Stimulated activated CD8-positive, alpha-beta memory T cell treated with anti-CD3 and anti-CD28 coated beads, Interleukin-2, amount 100 ng/mL, for 48 hours (primary cell): Measurements from ENCODE around the gene SLC25A1.

Experiments used
- DNase-seq, 2 donors: peaks; one replicate each; pipeline ENCODE4 v3.0.0-alpha.2; 2020; ENCODE audit warnings: low read depth in 2 of 2

Gene SLC25A1

GRCh38 chr22:19178657-19179496 is at the start of gene SLC25A1:
Gene SLC25A1, minus strand, starts transcription at chr22:19178736. Its CDS starts 63 bp downstream, at chr22:19178673.
- DNase-seq, result peak; percentile 91 to 93

GRCh38 chr22:19228179-19228578 is 49.6 kb upstream of the SLC25A1 start:
- no peak for DNase-seq

- no peak for DNase-seq
Observed at GRCh38 chr22:19226428-19226827, 47.9 kb upstream of the SLC25A1 start.

GRCh38 chr22:19225560-19225959 is 47.0 kb upstream of the SLC25A1 start:
- no peak for DNase-seq

GRCh38 chr22:19224985-19225384 is 46.4 kb upstream of the SLC25A1 start:
- DNase-seq, result no peak

- no peak for DNase-seq
Observed at GRCh38 chr22:19224557-19224956, 46.0 kb upstream of the SLC25A1 start.

GRCh38 chr22:19223617-19224016 is 45.1 kb upstream of the SLC25A1 start:
- DNase-seq, result no peak

- DNase-seq, result no peak
Observed at GRCh38 chr22:19223110-19223509, 44.6 kb upstream of the SLC25A1 start.

GRCh38 chr22:19222242-19223005 is 43.9 kb upstream of the SLC25A1 start:
- no peak for DNase-seq

- no peak for DNase-seq
Observed at GRCh38 chr22:19220867-19221266, 42.3 kb upstream of the SLC25A1 start.

- DNase-seq, result no peak
Observed at GRCh38 chr22:19218541-19219233, 40.2 kb upstream of the SLC25A1 start.

- no peak for DNase-seq
Observed at GRCh38 chr22:19216579-19216978, 38.0 kb upstream of the SLC25A1 start.

GRCh38 chr22:19215360-19215759 is 36.8 kb upstream of the SLC25A1 start:
- no peak for DNase-seq

GRCh38 chr22:19214078-19214473 is 35.5 kb upstream of the SLC25A1 start:
- DNase-seq, result no peak

- DNase-seq, result no peak
Observed at GRCh38 chr22:19213442-19214077, 35.0 kb upstream of the SLC25A1 start.

- no peak for DNase-seq
Observed at GRCh38 chr22:19213001-19213400, 34.5 kb upstream of the SLC25A1 start.

GRCh38 chr22:19212302-19212870 is 33.9 kb upstream of the SLC25A1 start:
- DNase-seq, result no peak

GRCh38 chr22:19210188-19210587 is 31.7 kb upstream of the SLC25A1 start:
- DNase-seq, result no peak

- DNase-seq, result no peak
Observed at GRCh38 chr22:19208287-19208847, 29.8 kb upstream of the SLC25A1 start.

- DNase-seq, result no peak
Observed at GRCh38 chr22:19207884-19208283, 29.3 kb upstream of the SLC25A1 start.

- no peak for DNase-seq
Observed at GRCh38 chr22:19207401-19207808, 28.9 kb upstream of the SLC25A1 start.
